Measurements from ENCODE around the gene LRP3. TPM values are rescaled to one million over a fixed set of nuclear protein-coding genes. Genes with fewer than 3 reads are reported as not detected.
"Not testable (repeated sequence)": the region's sequence is repeated elsewhere in the genome, so short reads cannot be mapped to it uniquely, and the experiment has no call there.

LRP3 gene
- 9.0 and 10.2 TPM in 2 replicates for total RNA-seq

- Histone ChIP-seq H3K36me3 (ENCODE audit: control insufficient read depth, insufficient read depth, low read length) (no peaks in the 10 kb centered on the region), H3K4me3 (ENCODE audit: low read depth, low read length) (peak within 1 kb of the TSS; percentile 43), H3K27me3 (ENCODE audit: control insufficient read depth, insufficient read depth, low read length) (peaks cover 2% of the 10 kb centered on the region)
- TF ChIP-seq, protein P1, sequence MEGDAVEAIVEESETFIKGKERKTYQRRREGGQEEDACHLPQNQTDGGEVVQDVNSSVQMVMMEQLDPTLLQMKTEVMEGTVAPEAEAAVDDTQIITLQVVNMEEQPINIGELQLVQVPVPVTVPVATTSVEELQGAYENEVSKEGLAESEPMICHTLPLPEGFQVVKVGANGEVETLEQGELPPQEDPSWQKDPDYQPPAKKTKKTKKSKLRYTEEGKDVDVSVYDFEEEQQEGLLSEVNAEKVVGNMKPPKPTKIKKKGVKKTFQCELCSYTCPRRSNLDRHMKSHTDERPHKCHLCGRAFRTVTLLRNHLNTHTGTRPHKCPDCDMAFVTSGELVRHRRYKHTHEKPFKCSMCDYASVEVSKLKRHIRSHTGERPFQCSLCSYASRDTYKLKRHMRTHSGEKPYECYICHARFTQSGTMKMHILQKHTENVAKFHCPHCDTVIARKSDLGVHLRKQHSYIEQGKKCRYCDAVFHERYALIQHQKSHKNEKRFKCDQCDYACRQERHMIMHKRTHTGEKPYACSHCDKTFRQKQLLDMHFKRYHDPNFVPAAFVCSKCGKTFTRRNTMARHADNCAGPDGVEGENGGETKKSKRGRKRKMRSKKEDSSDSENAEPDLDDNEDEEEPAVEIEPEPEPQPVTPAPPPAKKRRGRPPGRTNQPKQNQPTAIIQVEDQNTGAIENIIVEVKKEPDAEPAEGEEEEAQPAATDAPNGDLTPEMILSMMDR (IDR thresholded peaks at IDR 0.05; ENCODE audit: insufficient read depth, low read length, severe bottlenecking): no peak
- no peak for FAIRE-seq
- DNase-seq (ENCODE audit: low read depth): no peak
These were observed at the start of gene LRP3 for GRCh38 chr19:33193865-33194362. TSS of gene LRP3 (plus strand) at chr19:33194330. CDS start at chr19:33194786, 456 bp downstream.

DNA sequence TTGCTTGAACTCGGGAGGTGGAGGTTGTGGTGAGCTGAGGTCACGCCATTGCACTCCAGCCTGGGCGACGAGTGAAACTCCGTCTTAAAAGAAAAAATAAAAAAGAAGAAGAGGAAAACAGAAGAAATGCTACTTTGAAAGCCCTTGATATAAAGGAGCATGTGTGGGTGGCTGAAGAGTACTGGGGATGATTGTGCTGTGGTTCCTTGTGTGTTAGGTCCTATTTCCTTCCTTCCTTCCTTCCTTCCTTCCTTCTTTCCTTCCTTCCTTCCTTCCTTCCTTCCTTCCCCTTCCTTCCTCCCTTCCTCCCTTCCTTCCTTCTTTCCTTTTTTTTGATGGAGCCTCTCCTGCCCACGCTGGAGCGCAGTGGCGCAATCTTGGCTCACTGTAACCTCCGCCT, 47.9 kb upstream of the LRP3 start:
- Histone ChIP-seq H3K4me3 (ENCODE audit: low read depth, low read length) (no peak overlapping the region), H3K27me3 (ENCODE audit: control insufficient read depth, insufficient read depth, low read length) (no peaks in the 10 kb centered on the region), H3K36me3 (ENCODE audit: control insufficient read depth, insufficient read depth, low read length) (no peaks in the 10 kb centered on the region)
- TF ChIP-seq, protein P1 (IDR thresholded peaks at IDR 0.05; ENCODE audit: insufficient read depth, low read length, severe bottlenecking): no peak
- DNase-seq (ENCODE audit: low read depth) (no peak), FAIRE-seq (no peak)

- TF ChIP-seq, protein P1 (IDR thresholded peaks at IDR 0.05; ENCODE audit: insufficient read depth, low read length, severe bottlenecking): no peak
- Histone ChIP-seq H3K27me3 (ENCODE audit: control insufficient read depth, insufficient read depth, low read length) (no peaks in the 10 kb centered on the region), H3K36me3 (ENCODE audit: control insufficient read depth, insufficient read depth, low read length) (no peaks in the 10 kb centered on the region), H3K4me3 (ENCODE audit: low read depth, low read length) (no peak overlapping the region)
- FAIRE-seq (no peak), DNase-seq (ENCODE audit: low read depth) (no peak)
These were observed 46.6 kb upstream of the LRP3 start for GRCh38 chr19:33147538-33147937.

GRCh38 chr19:33150852-33151518, 43.1 kb upstream of the LRP3 start:
- H3K4me3 ChIP-seq (ENCODE audit: low read depth, low read length): no peak overlapping the region
- DNase-seq (ENCODE audit: low read depth) (no peak), FAIRE-seq (no peak)
- TF ChIP-seq, protein P1 (IDR thresholded peaks at IDR 0.05; ENCODE audit: insufficient read depth, low read length, severe bottlenecking): no peak
- no peaks in the 10 kb centered on the region for H3K27me3 ChIP-seq (ENCODE audit: control insufficient read depth, insufficient read depth, low read length)
- no peaks in the 10 kb centered on the region for H3K36me3 ChIP-seq (ENCODE audit: control insufficient read depth, insufficient read depth, low read length)

GRCh38 chr19:33152176-33152575, 42.0 kb upstream of the LRP3 start:
- DNase-seq (ENCODE audit: low read depth) (no peak), FAIRE-seq (no peak)
- no peak overlapping the region for H3K4me3 ChIP-seq (ENCODE audit: low read depth, low read length)
- no peaks in the 10 kb centered on the region for H3K27me3 ChIP-seq (ENCODE audit: control insufficient read depth, insufficient read depth, low read length)
- TF ChIP-seq, protein P1 (IDR thresholded peaks at IDR 0.05; ENCODE audit: insufficient read depth, low read length, severe bottlenecking): no peak
- H3K36me3 ChIP-seq (ENCODE audit: control insufficient read depth, insufficient read depth, low read length): no peaks in the 10 kb centered on the region

DNA sequence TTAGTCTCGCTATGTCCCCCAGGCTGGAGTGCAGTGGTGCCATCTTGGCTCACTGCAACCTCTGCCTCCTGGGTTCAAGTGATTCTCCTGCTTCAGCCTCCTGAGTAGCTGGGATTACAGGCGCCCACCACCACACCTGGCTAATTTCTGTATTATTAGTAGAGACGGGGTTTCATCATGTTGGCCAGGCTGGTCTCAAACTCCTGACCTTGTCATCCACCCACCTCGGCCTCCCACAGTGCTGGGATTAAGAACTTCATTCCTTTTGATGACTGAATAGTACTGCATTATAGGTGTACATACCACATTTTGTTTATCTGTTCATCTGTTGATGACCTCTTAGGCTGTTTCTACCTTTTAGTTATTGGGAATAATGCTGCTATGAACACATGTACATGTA, 41.5 kb upstream of the LRP3 start:
- DNase-seq (ENCODE audit: low read depth); H3K27me3 ChIP-seq (ENCODE audit: control insufficient read depth, insufficient read depth, low read length); FAIRE-seq; H3K4me3 ChIP-seq (ENCODE audit: low read depth, low read length); H3K36me3 ChIP-seq (ENCODE audit: control insufficient read depth, insufficient read depth, low read length): not testable (repeated sequence)

DNA sequence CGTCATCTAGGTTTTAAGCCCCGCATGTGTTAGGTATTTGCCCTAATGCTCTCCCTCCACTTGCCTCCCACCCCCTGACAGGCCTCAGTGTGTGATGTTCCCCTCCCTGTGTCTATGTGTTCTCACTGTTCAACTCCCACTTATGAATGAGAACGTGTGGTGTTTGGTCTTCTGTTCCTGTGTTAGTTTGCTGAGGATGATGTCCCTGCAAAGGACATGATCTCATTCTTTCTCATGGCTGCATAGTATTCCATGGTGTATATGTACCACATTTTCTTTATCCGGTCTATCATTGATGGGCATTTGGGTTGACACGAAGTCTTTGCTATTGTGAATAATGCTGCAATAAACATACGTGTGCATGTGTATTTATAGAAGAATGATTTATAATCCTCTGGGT, 39.8 kb upstream of the LRP3 start:
- H3K4me3 ChIP-seq (ENCODE audit: low read depth, low read length); H3K36me3 ChIP-seq (ENCODE audit: control insufficient read depth, insufficient read depth, low read length); H3K27me3 ChIP-seq (ENCODE audit: control insufficient read depth, insufficient read depth, low read length); DNase-seq (ENCODE audit: low read depth); FAIRE-seq: not testable (repeated sequence)
